DND-41 (cell line): Measurements from ENCODE around the gene SEC24D.

Experiments used
- ATAC-seq: fragments of 200-7000 bp; cut with Tn5 transposase; 3 replicates; pipeline ENCODE4 v1.9.1; 2021; ENCODE audit warnings: low read depth; ENCODE audit not compliant: insufficient read depth
- DNase-seq: peaks from one replicate; pipeline ENCODE4 v3.0.0-alpha.2; 2020
- H2AFZ ChIP-seq: 2 replicates; pipeline ENCODE4 v1.6.0; 2012; ENCODE audit warnings: low read depth, low read length
- H3K27ac ChIP-seq: 2 replicates; pipeline ENCODE4 v1.5.1; 2012; ENCODE audit warnings: low read length, inconsistent platforms
- H3K27me3 ChIP-seq: fragments of 200-600 bp; sonication (generic); 2 replicates; pipeline ENCODE4 v1.6.0; 2012; ENCODE audit warnings: low read length, mild to moderate bottlenecking, inconsistent platforms; ENCODE audit not compliant: insufficient read depth, poor library complexity
- H3K36me3 ChIP-seq: 2 replicates; pipeline ENCODE4 v1.5.1; 2012; ENCODE audit warnings: low read length, inconsistent platforms; ENCODE audit not compliant: insufficient read depth
- H3K4me1 ChIP-seq: 2 replicates; pipeline ENCODE4 v1.5.1; 2012; ENCODE audit warnings: mild to moderate bottlenecking, low read length; ENCODE audit not compliant: insufficient read depth
- H3K4me2 ChIP-seq: 2 replicates; pipeline ENCODE4 v1.6.0; 2012; ENCODE audit warnings: mild to moderate bottlenecking, moderate library complexity, low read length, inconsistent platforms; ENCODE audit not compliant: insufficient read depth
- H3K4me3 ChIP-seq, 2 experiments: fragments of 200-600 bp in 1 of 2; shearing (Covaris generic) in 1 of 2; 2 replicates each; pipeline ENCODE4 v1.5.1; 2012 to 2016; ENCODE audit warnings: inconsistent platforms in 2 of 2, low read length in 2 of 2, mild to moderate bottlenecking in 2 of 2, low read depth in 1 of 2, moderate library complexity in 1 of 2
- H3K79me2 ChIP-seq: 2 replicates; pipeline ENCODE4 v1.6.0; 2012; ENCODE audit warnings: low read length, inconsistent platforms; ENCODE audit not compliant: insufficient read depth
- H3K9ac ChIP-seq: 2 replicates; pipeline ENCODE4 v1.6.0; 2012; ENCODE audit warnings: low read depth, mild to moderate bottlenecking, inconsistent platforms, low read length, moderate library complexity
- H3K9me3 ChIP-seq: 2 replicates; pipeline ENCODE4 v1.5.1; 2012; ENCODE audit warnings: low read length, moderate library complexity, mild to moderate bottlenecking, inconsistent platforms; ENCODE audit not compliant: insufficient read depth, severe bottlenecking
- H4K20me1 ChIP-seq: 2 replicates; pipeline ENCODE4 v1.6.0; 2012; ENCODE audit warnings: low read length; ENCODE audit not compliant: insufficient read depth
- CTCF ChIP-seq: IDR thresholded peaks from 2 replicates; pipeline ENCODE4 v1.5.1; 2012; ENCODE audit warnings: borderline replicate concordance, low read length, moderate library complexity, mild to moderate bottlenecking; ENCODE audit not compliant: poor library complexity, severe bottlenecking; ENCODE audit errors: extremely low read depth
- EZH2 ChIP-seq: IDR thresholded peaks from 3 replicates; pipeline ENCODE4 v1.6.1; 2012; ENCODE audit warnings: borderline replicate concordance, low read depth, mild to moderate bottlenecking, moderate library complexity, low read length, inconsistent platforms; ENCODE audit not compliant: severe bottlenecking

SEC24D gene

GRCh38 chr4:118803253-118803652 lies 32.7 kb downstream of the SEC24D start:
- Histone ChIP-seq H3K9ac (no peak overlapping the region), H4K20me1 (no peaks in the 10 kb centered on the region), H3K27me3 (no peaks in the 10 kb centered on the region), H3K4me3 (no peak overlapping the region), H3K79me2 (no peaks in the 10 kb centered on the region), H2AFZ (no peak overlapping the region), H3K4me1 (no peaks in the 10 kb centered on the region), H3K4me2 (no peak overlapping the region), H3K36me3 (peaks cover 60% of the 10 kb centered on the region), H3K27ac (no peak overlapping the region), H3K9me3 (no peaks in the 10 kb centered on the region)
- ATAC-seq (no peak), DNase-seq (no peak)
- no peak for TF ChIP-seq EZH2
- no peak for TF ChIP-seq CTCF

GRCh38 chr4:118801895-118802575 lies 33.9 kb downstream of the SEC24D start:
- Histone ChIP-seq H3K79me2 (no peaks in the 10 kb centered on the region), H3K4me1 (no peaks in the 10 kb centered on the region), H3K4me2 (no peak overlapping the region), H3K9me3 (no peaks in the 10 kb centered on the region), H3K27ac (no peak overlapping the region), H3K9ac (no peak overlapping the region), H3K36me3 (peaks cover 58% of the 10 kb centered on the region), H3K4me3 (no peak overlapping the region), H2AFZ (no peak overlapping the region), H3K27me3 (no peaks in the 10 kb centered on the region), H4K20me1 (no peaks in the 10 kb centered on the region)
- no peak for TF ChIP-seq EZH2
- no peak for TF ChIP-seq CTCF
- no peak for ATAC-seq
- DNase-seq = no peak

GRCh38 chr4:118799231-118799942 lies 36.5 kb downstream of the SEC24D start:
- Histone ChIP-seq H3K27me3 (no peaks in the 10 kb centered on the region), H3K9me3 (no peaks in the 10 kb centered on the region), H3K4me3 (no peak overlapping the region), H2AFZ (no peak overlapping the region), H3K27ac (no peak overlapping the region), H3K4me2 (no peak overlapping the region), H3K79me2 (no peaks in the 10 kb centered on the region), H3K36me3 (peaks cover 56% of the 10 kb centered on the region), H4K20me1 (no peaks in the 10 kb centered on the region), H3K9ac (no peak overlapping the region), H3K4me1 (no peaks in the 10 kb centered on the region)
- no peak for DNase-seq
- no peak for ATAC-seq
- TF ChIP-seq CTCF (no peak), EZH2 (no peak)
